ENCODE data around the gene ALAS1.
A peak's percentile ranks its signal among the peaks of the same experiment; 100 is the strongest.

ALAS1 gene

DNA sequence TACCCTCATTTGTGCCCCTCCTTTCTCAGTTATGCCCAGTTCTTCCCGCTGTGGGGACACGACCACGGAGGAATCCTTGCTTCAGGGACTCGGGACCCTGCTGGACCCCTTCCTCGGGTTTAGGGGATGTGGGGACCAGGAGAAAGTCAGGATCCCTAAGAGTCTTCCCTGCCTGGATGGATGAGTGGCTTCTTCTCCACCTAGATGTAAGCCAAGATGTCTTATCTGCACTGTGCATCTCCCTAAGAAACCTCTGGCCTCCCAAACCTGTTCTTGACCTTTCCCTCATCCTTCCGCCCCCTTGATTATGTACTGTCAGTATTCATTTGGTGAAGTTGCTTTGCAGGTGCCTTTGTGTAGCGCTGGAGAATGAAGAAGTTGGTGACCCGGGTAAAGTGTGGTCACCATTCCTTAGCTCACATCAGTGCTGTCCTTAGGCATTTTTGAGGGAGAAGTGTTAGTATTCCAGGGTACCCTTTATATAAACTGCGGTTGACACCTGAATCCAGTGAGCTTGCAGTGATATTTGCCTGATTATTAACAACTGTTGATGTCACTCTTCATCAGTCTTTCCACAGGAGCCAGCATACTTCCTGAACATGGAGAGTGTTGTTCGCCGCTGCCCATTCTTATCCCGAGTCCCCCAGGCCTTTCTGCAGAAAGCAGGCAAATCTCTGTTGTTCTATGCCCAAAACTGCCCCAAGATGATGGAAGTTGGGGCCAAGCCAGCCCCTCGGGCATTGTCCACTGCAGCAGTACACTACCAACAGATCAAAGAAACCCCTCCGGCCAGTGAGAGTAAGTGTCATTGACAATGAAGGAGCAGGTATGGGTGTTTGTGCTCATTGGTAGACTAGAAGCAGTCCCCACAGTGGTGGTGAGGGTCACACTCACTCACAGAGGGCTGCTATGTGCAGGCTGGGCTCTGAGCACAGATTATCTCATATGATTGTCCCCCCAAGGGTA is 966 bp downstream of the ALAS1 start:
- Mint-ChIP-seq H3K27me3 (no peaks in the 10 kb centered on the region), H3K27ac (peak overlapping the region; percentile 95), H3K36me3 (ENCODE audit: low read depth) (peaks cover 45% of the 10 kb centered on the region), H3K4me3 (peak overlapping the region; percentile 98), H3K4me1 (ENCODE audit: low read depth) (peaks cover 87% of the 10 kb centered on the region), H3K9me3 (no peaks in the 10 kb centered on the region)
- intact Hi-C loops (cut with micrococcal nuclease), result no loop called here

DNA sequence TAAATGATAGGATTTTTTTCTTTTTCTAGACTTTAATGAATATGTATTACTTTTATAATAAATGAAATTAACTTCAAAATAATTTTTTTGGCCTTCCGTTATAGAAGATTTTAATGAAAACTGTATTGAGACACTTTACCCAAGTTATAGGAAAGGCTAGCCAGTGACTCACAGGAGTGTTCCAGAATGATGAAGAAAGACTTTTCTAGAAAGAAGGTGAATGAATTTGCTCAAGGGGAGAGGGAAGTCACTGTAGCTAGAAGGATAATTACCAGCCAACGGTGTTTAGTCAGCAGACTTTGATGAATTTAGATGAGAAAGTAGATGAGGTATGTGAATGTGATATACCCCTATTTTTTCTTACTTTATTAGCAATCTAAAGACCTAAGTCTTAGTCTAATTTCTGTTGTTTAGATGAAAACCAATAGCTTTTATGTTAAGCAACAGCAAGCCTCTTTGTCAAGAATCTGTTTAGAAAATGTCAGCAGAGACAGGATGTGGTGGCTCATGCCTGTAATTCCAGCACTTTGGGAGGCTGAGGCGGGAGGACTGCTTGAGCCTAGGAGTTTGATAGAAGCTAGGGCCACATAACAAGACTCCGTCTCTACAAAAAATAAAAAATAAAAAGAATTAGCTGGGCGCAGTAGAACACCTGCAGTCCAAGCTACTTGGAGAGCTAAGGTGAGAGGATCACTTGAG is 3.2 kb downstream of the ALAS1 start:
- Mint-ChIP-seq H3K4me3 (no peak overlapping the region), H3K27me3 (no peaks in the 10 kb centered on the region), H3K4me1 (ENCODE audit: low read depth) (peaks cover 69% of the 10 kb centered on the region), H3K36me3 (ENCODE audit: low read depth) (peaks cover 67% of the 10 kb centered on the region), H3K27ac (peak overlapping the region; percentile 33), H3K9me3 (no peaks in the 10 kb centered on the region)
- intact Hi-C loops (cut with micrococcal nuclease), result no loop called here

DNA sequence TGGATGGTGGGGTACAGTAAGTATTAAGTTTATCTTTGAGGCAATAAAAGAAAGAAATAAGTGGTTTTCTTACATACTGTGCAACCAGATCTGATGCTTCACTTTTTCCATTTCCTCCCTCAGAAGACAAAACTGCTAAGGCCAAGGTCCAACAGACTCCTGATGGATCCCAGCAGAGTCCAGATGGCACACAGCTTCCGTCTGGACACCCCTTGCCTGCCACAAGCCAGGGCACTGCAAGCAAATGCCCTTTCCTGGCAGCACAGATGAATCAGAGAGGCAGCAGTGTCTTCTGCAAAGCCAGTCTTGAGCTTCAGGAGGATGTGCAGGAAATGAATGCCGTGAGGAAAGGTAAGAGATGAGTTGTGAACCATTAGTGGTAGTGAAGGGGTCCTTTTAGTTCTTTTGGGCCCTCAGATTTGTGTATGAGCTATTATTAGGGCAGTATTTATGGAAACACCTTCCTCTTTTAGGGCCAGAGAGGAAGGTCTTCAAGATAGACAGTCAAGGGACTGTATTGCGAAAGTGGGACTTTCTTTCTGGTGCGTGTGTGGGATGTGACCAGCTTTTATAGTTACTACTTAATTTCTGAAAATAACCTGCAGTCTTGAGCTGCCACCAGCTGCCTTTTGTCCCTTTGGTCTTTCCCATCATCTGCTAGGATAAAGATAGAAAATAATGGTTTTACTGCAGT is 4.6 kb downstream of the ALAS1 start:
- H3K27me3 Mint-ChIP-seq, result no peaks in the 10 kb centered on the region
- peaks cover 81% of the 10 kb centered on the region for H3K36me3 Mint-ChIP-seq (ENCODE audit: low read depth)
- peak overlapping the region; percentile 58 for H3K27ac Mint-ChIP-seq
- H3K4me1 Mint-ChIP-seq (ENCODE audit: low read depth), result peaks cover 55% of the 10 kb centered on the region
- H3K4me3 Mint-ChIP-seq, result no peak overlapping the region
- H3K9me3 Mint-ChIP-seq, result no peaks in the 10 kb centered on the region
- intact Hi-C loops (cut with micrococcal nuclease), result loop anchor here (2.0 kb wide), 1 partner anchor 48 kb away; the partner anchor contains the start of gene POC1A

DNA sequence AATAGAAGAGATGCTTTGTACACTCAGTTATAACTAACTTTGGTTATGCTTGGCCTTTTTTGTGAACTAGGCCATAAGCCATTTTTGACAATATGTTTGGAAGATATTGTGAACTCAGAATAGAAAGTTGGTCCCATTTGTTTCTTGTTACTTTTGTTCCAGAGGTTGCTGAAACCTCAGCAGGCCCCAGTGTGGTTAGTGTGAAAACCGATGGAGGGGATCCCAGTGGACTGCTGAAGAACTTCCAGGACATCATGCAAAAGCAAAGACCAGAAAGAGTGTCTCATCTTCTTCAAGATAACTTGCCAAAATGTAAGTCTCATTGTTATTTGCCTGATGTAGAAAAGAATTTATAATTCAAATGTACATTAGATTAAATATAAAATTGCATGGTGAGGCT is 5.7 kb downstream of the ALAS1 start:
- Mint-ChIP-seq H3K4me3 (no peak overlapping the region), H3K9me3 (no peaks in the 10 kb centered on the region), H3K27me3 (no peaks in the 10 kb centered on the region), H3K27ac (no peak overlapping the region), H3K4me1 (ENCODE audit: low read depth) (peaks cover 46% of the 10 kb centered on the region), H3K36me3 (ENCODE audit: low read depth) (peaks cover 87% of the 10 kb centered on the region)
- intact Hi-C loops (cut with micrococcal nuclease), result loop anchor here (2.0 kb wide), 1 partner anchor 49 kb away; the partner anchor contains the start of gene POC1A

DNA sequence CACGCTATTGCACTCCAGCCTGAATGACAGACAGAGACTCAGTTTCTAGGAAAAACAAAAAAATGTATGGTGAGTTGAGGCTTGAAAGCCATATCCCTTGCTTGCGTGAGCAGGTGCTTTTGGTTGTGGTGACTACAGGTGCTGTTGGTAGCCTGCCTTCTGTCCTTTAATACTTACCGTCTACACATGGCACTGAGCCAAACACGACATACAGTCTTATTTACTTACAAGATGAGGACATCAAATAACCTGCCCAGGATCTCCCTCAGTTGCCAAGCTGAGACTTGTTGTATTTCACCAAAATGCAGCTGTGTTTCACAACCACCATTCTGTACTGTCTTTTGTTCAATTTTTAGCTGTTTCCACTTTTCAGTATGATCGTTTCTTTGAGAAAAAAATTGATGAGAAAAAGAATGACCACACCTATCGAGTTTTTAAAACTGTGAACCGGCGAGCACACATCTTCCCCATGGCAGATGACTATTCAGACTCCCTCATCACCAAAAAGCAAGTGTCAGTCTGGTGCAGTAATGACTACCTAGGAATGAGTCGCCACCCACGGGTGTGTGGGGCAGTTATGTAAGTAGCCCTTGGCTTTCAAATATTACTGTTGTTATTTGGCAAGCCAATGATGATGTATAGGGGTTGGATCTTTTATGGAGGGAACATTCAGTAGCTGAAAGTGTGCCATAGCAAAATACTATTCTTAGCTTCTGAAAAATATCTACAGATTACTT is 6.5 kb downstream of the ALAS1 start:
- peaks cover 44% of the 10 kb centered on the region for H3K4me1 Mint-ChIP-seq (ENCODE audit: low read depth)
- H3K27ac Mint-ChIP-seq, result no peak overlapping the region
- H3K9me3 Mint-ChIP-seq, result no peaks in the 10 kb centered on the region
- intact Hi-C loops (cut with micrococcal nuclease), result no loop called here
- H3K4me3 Mint-ChIP-seq, result no peak overlapping the region
- peaks cover 87% of the 10 kb centered on the region for H3K36me3 Mint-ChIP-seq (ENCODE audit: low read depth)
- no peaks in the 10 kb centered on the region for H3K27me3 Mint-ChIP-seq

DNA sequence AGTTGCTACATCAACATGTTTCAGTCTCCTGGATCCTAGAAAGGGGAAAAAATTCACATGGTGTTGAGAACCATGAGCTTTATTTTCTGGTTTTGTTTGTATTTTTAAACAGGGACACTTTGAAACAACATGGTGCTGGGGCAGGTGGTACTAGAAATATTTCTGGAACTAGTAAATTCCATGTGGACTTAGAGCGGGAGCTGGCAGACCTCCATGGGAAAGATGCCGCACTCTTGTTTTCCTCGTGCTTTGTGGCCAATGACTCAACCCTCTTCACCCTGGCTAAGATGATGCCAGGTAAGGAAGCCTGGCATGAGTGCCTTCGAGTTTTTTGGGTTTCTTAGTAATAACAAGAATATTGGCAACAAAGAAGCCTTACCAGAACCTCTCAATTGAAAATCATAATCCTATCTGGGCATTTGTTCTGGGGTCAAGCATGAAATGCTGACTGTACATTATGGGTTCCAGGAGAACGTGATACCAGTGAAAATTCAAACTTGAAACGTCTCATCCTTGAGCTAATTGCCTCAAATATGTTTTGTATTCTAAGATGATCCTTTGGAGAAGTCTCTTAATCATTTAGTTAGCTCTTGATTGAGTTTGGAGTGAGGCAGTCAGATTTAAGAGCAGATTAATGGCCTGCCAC is 7.9 kb downstream of the ALAS1 start:
- Mint-ChIP-seq H3K4me1 (ENCODE audit: low read depth) (peaks cover 43% of the 10 kb centered on the region), H3K27ac (no peak overlapping the region), H3K27me3 (no peaks in the 10 kb centered on the region), H3K36me3 (ENCODE audit: low read depth) (peaks cover 88% of the 10 kb centered on the region), H3K4me3 (no peak overlapping the region), H3K9me3 (no peaks in the 10 kb centered on the region)
- intact Hi-C loops (cut with micrococcal nuclease), result no loop called here

DNA sequence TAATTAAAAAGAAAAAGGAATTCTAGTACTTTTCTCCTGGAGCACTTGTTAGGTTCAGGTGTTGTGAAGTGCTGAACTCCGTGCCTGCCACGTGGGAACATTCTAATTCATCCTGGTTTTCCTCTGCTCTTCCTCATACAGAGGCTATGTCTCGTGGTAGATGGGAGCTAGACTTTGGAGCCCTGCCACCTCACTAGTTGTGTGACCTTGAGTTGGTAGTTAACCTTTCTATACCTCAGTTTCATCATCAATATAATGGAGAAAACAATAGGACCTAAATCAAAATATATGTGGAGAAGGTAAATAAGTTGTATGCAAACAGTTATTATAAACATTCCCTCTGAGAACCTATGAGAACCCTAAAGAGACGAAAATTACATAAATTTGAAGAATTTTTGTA is 10.6 kb downstream of the ALAS1 start:
- Mint-ChIP-seq H3K27ac (no peak overlapping the region), H3K9me3 (no peaks in the 10 kb centered on the region), H3K36me3 (ENCODE audit: low read depth) (peaks cover 100% of the 10 kb centered on the region), H3K4me1 (ENCODE audit: low read depth) (peaks cover 17% of the 10 kb centered on the region), H3K27me3 (no peaks in the 10 kb centered on the region), H3K4me3 (no peak overlapping the region)
- intact Hi-C loops (cut with micrococcal nuclease), result no loop called here

DNA sequence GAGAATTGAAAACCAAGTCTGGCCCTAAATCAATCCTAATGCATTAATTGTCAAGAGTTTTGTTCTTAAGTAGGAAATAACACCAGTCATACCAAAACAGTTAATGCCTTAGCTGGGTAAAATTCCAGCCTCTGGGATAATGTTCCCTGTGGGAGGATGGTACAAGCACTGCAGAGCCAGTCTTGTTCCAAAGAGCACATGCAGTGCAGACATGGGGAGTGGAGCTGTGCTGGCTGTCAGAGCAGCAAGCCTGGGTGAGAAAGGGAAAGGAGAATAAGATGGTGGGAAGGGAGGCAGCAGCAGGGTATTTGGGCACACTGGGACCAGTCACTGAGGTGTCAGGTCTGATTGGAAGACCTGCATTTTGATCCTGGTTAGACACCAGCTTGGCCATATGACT is 12.1 kb downstream of the ALAS1 start:
- peaks cover 100% of the 10 kb centered on the region for H3K36me3 Mint-ChIP-seq (ENCODE audit: low read depth)
- H3K4me3 Mint-ChIP-seq, result no peak overlapping the region
- no peaks in the 10 kb centered on the region for H3K9me3 Mint-ChIP-seq
- peak overlapping the region; percentile 3 for H3K27ac Mint-ChIP-seq
- intact Hi-C loops (cut with micrococcal nuclease), result no loop called here
- H3K27me3 Mint-ChIP-seq, result no peaks in the 10 kb centered on the region
- peaks cover 13% of the 10 kb centered on the region for H3K4me1 Mint-ChIP-seq (ENCODE audit: low read depth)

DNA sequence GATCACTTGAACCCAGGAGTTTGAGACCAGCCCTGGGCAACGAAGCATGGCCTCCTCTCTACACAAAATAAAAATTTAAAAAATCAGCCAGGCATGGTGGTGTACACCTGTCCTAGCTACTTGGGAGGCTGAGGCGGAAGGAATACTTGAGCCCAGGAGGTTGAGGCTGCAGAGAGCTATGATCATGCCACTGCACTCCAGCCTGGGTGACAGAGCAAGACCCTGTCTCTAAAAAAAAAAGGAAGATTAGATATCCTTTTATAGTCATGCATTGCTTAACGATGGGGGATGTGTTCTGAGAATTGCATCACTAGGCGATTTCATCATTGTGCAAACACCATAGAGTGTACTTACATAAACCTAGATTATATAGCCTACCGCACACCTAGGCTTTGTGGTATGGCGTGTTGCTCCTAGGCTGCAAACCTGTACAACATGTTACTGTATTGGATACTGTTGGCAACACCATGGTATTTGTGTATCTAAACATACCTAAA is 12.6 kb downstream of the ALAS1 start:
- H3K4me3 Mint-ChIP-seq, result no peak overlapping the region
- H3K4me1 Mint-ChIP-seq (ENCODE audit: low read depth), result peaks cover 13% of the 10 kb centered on the region
- H3K27ac Mint-ChIP-seq, result no peak overlapping the region
- no peaks in the 10 kb centered on the region for H3K9me3 Mint-ChIP-seq
- H3K36me3 Mint-ChIP-seq (ENCODE audit: low read depth), result peaks cover 100% of the 10 kb centered on the region
- intact Hi-C loops (cut with micrococcal nuclease), result no loop called here
- H3K27me3 Mint-ChIP-seq, result no peaks in the 10 kb centered on the region

DNA sequence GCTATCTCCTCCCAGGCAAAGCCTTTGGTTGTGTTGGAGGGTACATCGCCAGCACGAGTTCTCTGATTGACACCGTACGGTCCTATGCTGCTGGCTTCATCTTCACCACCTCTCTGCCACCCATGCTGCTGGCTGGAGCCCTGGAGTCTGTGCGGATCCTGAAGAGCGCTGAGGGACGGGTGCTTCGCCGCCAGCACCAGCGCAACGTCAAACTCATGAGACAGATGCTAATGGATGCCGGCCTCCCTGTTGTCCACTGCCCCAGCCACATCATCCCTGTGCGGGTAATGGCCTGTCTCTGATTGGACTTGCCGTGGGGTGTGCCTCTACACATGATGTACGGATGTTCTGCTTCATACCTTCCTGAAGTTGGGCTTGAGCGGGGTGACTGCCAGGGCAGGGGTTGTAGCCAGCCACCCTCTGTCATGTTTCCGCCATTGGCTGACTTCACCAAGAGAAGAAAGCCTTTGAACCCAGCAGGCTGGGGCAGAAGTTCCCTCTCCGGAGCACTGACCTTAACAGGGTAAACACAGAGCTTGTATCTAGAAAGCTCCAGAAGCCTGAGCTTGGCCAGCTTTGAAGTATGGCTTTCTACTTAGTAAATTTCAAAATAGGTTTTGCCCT is 13.4 kb downstream of the ALAS1 start:
- H3K9me3 Mint-ChIP-seq, result no peaks in the 10 kb centered on the region
- no peak overlapping the region for H3K4me3 Mint-ChIP-seq
- H3K27ac Mint-ChIP-seq, result no peak overlapping the region
- peaks cover 100% of the 10 kb centered on the region for H3K36me3 Mint-ChIP-seq (ENCODE audit: low read depth)
- H3K4me1 Mint-ChIP-seq (ENCODE audit: low read depth), result peaks cover 14% of the 10 kb centered on the region
- intact Hi-C loops (cut with micrococcal nuclease), result no loop called here
- no peaks in the 10 kb centered on the region for H3K27me3 Mint-ChIP-seq

DNA sequence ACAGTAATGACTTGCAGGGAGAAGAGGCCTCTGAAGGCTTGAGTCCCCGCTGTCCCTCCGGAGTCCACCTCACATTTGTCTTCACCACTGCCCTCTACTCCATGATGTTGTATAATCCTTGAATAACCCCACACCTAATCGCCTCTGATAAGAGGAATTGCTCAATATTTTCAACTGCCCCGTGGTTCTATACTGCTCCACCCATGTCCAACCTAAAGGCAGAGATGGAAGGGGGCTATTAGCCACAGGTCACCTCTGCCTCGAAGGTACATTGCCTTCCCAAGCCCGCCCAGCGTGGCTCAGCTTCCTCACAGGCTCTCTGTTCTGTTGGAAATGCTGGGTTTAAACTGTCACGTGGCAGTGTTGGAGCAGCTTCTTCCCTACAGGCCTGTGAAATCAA is 15.0 kb downstream of the ALAS1 start:
- Mint-ChIP-seq H3K4me1 (ENCODE audit: low read depth) (peaks cover 30% of the 10 kb centered on the region), H3K27me3 (no peaks in the 10 kb centered on the region), H3K27ac (no peak overlapping the region), H3K36me3 (ENCODE audit: low read depth) (peaks cover 88% of the 10 kb centered on the region), H3K4me3 (no peak overlapping the region), H3K9me3 (no peaks in the 10 kb centered on the region)
- intact Hi-C loops (cut with micrococcal nuclease), result no loop called here

DNA sequence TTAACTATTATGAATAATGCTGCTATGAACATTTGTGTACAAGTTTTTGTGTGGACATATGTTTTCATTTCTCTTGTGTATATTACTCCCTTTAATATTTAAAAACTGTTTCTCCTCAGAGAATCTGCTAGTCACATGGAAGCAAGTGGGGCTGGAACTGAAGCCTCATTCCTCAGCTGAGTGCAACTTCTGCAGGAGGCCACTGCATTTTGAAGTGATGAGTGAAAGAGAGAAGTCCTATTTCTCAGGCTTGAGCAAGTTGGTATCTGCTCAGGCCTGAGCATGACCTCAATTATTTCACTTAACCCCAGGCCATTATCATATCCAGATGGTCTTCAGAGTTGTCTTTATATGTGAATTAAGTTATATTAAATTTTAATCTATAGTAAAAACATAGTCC is 15.9 kb downstream of the ALAS1 start:
- Mint-ChIP-seq H3K36me3 (ENCODE audit: low read depth) (peaks cover 79% of the 10 kb centered on the region), H3K4me3 (no peak overlapping the region), H3K9me3 (no peaks in the 10 kb centered on the region), H3K4me1 (ENCODE audit: low read depth) (peaks cover 39% of the 10 kb centered on the region), H3K27me3 (no peaks in the 10 kb centered on the region), H3K27ac (no peak overlapping the region)
- intact Hi-C loops (cut with micrococcal nuclease), result no loop called here
